ENCODE data around the gene ATM. TPM values are rescaled to one million over a fixed set of nuclear protein-coding genes. Genes with fewer than 3 reads are reported as not detected.

Gene ATM
- total RNA-seq, 1 donor, result 94.4 TPM

GRCh38 chr11:108199446-108200321 is 23.2 kb upstream of the ATM start:
- peak; percentile 79 for DNase-seq (ENCODE audit: low read depth)
- no peak overlapping the region for H3K4me3 ChIP-seq (ENCODE audit: low read depth, low read length)
- TF ChIP-seq CTCF (IDR thresholded peaks at IDR 0.05; ENCODE audit: insufficient read depth, low read length), result no peak

- DNase-seq (ENCODE audit: low read depth), result no peak
- no peak for TF ChIP-seq CTCF (IDR thresholded peaks at IDR 0.05; ENCODE audit: insufficient read depth, low read length)
- H3K4me3 ChIP-seq (ENCODE audit: low read depth, low read length), result no peak overlapping the region
Measured at GRCh38 chr11:108203075-108203474, 19.8 kb upstream of the ATM start.

- DNase-seq (ENCODE audit: low read depth), result no peak
- no peak overlapping the region for H3K4me3 ChIP-seq (ENCODE audit: low read depth, low read length)
- TF ChIP-seq CTCF (IDR thresholded peaks at IDR 0.05; ENCODE audit: insufficient read depth, low read length), result no peak
Measured at GRCh38 chr11:108204376-108204775, 18.5 kb upstream of the ATM start.

DNA sequence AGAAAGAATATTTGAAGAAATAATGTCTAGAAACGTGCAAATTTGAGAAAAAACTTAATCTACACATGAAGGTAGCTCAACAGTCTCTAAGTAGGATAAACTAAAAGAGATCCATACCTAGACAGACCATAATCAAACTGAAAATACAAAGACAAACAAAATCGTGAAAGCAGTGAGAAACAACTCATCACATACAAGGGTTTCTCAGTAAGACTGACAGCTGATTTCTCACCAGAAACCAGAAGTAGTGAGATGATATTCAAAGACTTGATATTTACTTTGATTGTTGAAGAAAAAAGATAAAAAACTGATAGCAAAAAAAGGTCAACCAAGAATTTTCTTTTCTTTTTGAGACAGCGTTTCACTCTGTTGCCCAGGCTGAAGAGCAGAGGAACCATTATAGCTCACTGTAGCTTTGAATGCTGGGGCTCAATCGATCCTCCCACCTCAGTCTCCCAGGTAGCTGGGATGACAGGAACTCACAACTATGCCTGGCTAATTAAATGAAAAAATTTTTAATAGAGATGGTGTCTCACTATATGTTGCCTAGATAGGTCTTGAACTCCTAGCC is 17.9 kb upstream of the ATM start:
- H3K4me3 ChIP-seq (ENCODE audit: low read depth, low read length), result no peak overlapping the region
- DNase-seq (ENCODE audit: low read depth), result no peak
- TF ChIP-seq CTCF (IDR thresholded peaks at IDR 0.05; ENCODE audit: insufficient read depth, low read length), result no peak

- peak; percentile 22 for DNase-seq (ENCODE audit: low read depth)
- TF ChIP-seq CTCF (IDR thresholded peaks at IDR 0.05; ENCODE audit: insufficient read depth, low read length), result no peak
- no peak overlapping the region for H3K4me3 ChIP-seq (ENCODE audit: low read depth, low read length)
Measured at GRCh38 chr11:108206171-108206570, 16.7 kb upstream of the ATM start.

DNA sequence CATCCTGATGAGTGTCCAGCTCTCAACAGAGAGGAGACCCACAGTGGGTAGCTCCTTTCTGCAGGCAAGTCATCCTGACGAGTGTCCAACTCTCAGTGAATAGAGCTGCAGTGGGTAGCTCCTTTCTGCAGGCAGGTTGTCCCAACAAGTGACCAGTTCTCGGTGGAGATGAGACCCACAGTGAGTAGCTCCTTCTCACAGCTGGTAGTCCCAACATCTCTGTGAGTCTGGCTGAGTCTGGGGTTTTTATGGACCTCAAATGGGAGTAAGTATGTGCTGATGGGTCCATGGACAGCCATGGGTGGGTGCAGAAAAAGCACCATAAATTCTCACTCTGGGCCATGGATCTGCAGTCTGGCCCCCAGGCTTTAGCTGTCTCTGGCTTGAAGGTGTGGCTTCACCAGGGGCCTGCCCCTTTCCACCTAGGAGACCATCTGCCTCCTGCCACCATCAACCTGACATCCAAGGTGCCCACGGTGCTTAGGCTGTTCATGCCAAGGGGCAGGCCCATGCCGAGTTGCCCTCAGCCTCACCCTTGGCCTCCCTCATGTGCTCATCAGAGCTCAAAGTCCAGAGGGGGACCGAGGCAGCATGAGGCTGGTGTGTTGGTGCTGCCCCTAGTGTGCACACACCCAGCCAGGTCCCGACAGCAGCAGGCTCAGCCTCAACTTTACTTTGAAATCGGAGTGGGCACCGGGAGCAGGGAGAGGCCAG is 15.7 kb upstream of the ATM start:
- H3K4me3 ChIP-seq (ENCODE audit: low read depth, low read length), result no peak overlapping the region
- no peak for TF ChIP-seq CTCF (IDR thresholded peaks at IDR 0.05; ENCODE audit: insufficient read depth, low read length)
- no peak for DNase-seq (ENCODE audit: low read depth)
